DND-41 (cell line): ENCODE data around the gene PUM1.
"Not testable (repeated sequence)": the region's sequence is repeated elsewhere in the genome, so short reads cannot be mapped to it uniquely, and the experiment has no call there.

ENCODE experiments used
- ATAC-seq: fragments of 200-7000 bp; cut with Tn5 transposase; 3 replicates; pipeline ENCODE4 v1.9.1; 2021; ENCODE audit warnings: low read depth; ENCODE audit not compliant: insufficient read depth
- DNase-seq: peaks from one replicate; pipeline ENCODE4 v3.0.0-alpha.2; 2020
- H2AFZ ChIP-seq: 2 replicates; pipeline ENCODE4 v1.6.0; 2012; ENCODE audit warnings: low read depth, low read length
- H3K27ac ChIP-seq: 2 replicates; pipeline ENCODE4 v1.5.1; 2012; ENCODE audit warnings: low read length, inconsistent platforms
- H3K27me3 ChIP-seq: fragments of 200-600 bp; sonication (generic); 2 replicates; pipeline ENCODE4 v1.6.0; 2012; ENCODE audit warnings: low read length, mild to moderate bottlenecking, inconsistent platforms; ENCODE audit not compliant: insufficient read depth, poor library complexity
- H3K36me3 ChIP-seq: 2 replicates; pipeline ENCODE4 v1.5.1; 2012; ENCODE audit warnings: low read length, inconsistent platforms; ENCODE audit not compliant: insufficient read depth
- H3K4me1 ChIP-seq: 2 replicates; pipeline ENCODE4 v1.5.1; 2012; ENCODE audit warnings: mild to moderate bottlenecking, low read length; ENCODE audit not compliant: insufficient read depth
- H3K4me2 ChIP-seq: 2 replicates; pipeline ENCODE4 v1.6.0; 2012; ENCODE audit warnings: mild to moderate bottlenecking, moderate library complexity, low read length, inconsistent platforms; ENCODE audit not compliant: insufficient read depth
- H3K4me3 ChIP-seq, 2 experiments: fragments of 200-600 bp in 1 of 2; shearing (Covaris generic) in 1 of 2; 2 replicates each; pipeline ENCODE4 v1.5.1; 2012 to 2016; ENCODE audit warnings: inconsistent platforms in 2 of 2, low read length in 2 of 2, mild to moderate bottlenecking in 2 of 2, low read depth in 1 of 2, moderate library complexity in 1 of 2
- H3K79me2 ChIP-seq: 2 replicates; pipeline ENCODE4 v1.6.0; 2012; ENCODE audit warnings: low read length, inconsistent platforms; ENCODE audit not compliant: insufficient read depth
- H3K9ac ChIP-seq: 2 replicates; pipeline ENCODE4 v1.6.0; 2012; ENCODE audit warnings: low read depth, mild to moderate bottlenecking, inconsistent platforms, low read length, moderate library complexity
- H3K9me3 ChIP-seq: 2 replicates; pipeline ENCODE4 v1.5.1; 2012; ENCODE audit warnings: low read length, moderate library complexity, mild to moderate bottlenecking, inconsistent platforms; ENCODE audit not compliant: insufficient read depth, severe bottlenecking
- H4K20me1 ChIP-seq: 2 replicates; pipeline ENCODE4 v1.6.0; 2012; ENCODE audit warnings: low read length; ENCODE audit not compliant: insufficient read depth
- EZH2 ChIP-seq: IDR thresholded peaks from 3 replicates; pipeline ENCODE4 v1.6.1; 2012; ENCODE audit warnings: borderline replicate concordance, low read depth, mild to moderate bottlenecking, moderate library complexity, low read length, inconsistent platforms; ENCODE audit not compliant: severe bottlenecking
- TF ChIP-seq, protein P1 (sequence below): IDR thresholded peaks from 2 replicates; pipeline ENCODE4 v1.5.1; 2012; ENCODE audit warnings: borderline replicate concordance, low read length, moderate library complexity, mild to moderate bottlenecking; ENCODE audit not compliant: poor library complexity, severe bottlenecking; ENCODE audit errors: extremely low read depth

PUM1 gene

GRCh38 chr1:30975217-30975616 is 90.3 kb downstream of the PUM1 start:
- DNase-seq: no peak
- H3K4me1 ChIP-seq: no peaks in the 10 kb centered on the region
- no peaks in the 10 kb centered on the region for H3K9me3 ChIP-seq
- no peak for ATAC-seq
- H4K20me1 ChIP-seq: peaks cover 35% of the 10 kb centered on the region; the same call in 1 of the 2 replicates
- no peak overlapping the region for H2AFZ ChIP-seq
- peaks cover 88% of the 10 kb centered on the region for H3K36me3 ChIP-seq
- H3K9ac ChIP-seq: no peak overlapping the region
- no peak overlapping the region for H3K4me2 ChIP-seq
- no peaks in the 10 kb centered on the region for H3K27me3 ChIP-seq
- TF ChIP-seq EZH2: no peak
- TF ChIP-seq, protein P1, sequence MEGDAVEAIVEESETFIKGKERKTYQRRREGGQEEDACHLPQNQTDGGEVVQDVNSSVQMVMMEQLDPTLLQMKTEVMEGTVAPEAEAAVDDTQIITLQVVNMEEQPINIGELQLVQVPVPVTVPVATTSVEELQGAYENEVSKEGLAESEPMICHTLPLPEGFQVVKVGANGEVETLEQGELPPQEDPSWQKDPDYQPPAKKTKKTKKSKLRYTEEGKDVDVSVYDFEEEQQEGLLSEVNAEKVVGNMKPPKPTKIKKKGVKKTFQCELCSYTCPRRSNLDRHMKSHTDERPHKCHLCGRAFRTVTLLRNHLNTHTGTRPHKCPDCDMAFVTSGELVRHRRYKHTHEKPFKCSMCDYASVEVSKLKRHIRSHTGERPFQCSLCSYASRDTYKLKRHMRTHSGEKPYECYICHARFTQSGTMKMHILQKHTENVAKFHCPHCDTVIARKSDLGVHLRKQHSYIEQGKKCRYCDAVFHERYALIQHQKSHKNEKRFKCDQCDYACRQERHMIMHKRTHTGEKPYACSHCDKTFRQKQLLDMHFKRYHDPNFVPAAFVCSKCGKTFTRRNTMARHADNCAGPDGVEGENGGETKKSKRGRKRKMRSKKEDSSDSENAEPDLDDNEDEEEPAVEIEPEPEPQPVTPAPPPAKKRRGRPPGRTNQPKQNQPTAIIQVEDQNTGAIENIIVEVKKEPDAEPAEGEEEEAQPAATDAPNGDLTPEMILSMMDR: no peak
- no peak overlapping the region for H3K4me3 ChIP-seq
- H3K27ac ChIP-seq: no peak overlapping the region
- H3K79me2 ChIP-seq: peaks cover 88% of the 10 kb centered on the region

DNA sequence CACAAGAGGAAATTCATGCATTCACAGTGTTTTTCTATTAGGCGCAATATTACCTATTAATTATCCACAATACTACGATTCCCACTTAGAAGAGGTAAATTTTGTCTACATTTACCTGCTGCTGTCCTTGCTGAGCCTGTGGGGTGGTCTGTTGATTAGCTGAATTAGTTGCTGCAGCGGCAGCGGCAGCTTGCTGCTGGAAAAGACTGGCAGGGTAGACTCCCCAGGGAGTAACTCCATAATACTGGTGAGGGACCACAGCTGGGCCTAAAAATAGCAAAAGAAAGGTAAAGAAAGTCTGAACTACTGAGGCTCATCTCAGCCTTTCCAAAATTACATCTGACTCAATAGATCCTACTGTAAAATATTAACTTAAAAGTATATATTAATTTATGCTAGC is 91.0 kb downstream of the PUM1 start:
- Histone ChIP-seq H3K27me3 (no peaks in the 10 kb centered on the region), H3K4me2 (no peak overlapping the region), H3K79me2 (peaks cover 89% of the 10 kb centered on the region), H3K27ac (no peak overlapping the region), H3K36me3 (peaks cover 88% of the 10 kb centered on the region), H3K4me3 (no peak overlapping the region), H4K20me1 (peaks cover 35% of the 10 kb centered on the region; the same call in 1 of the 2 replicates), H3K9ac (no peak overlapping the region), H3K9me3 (no peaks in the 10 kb centered on the region), H3K4me1 (no peaks in the 10 kb centered on the region), H2AFZ (no peak overlapping the region)
- no peak for ATAC-seq
- no peak for DNase-seq
- TF ChIP-seq EZH2: no peak
- TF ChIP-seq, protein P1: no peak

- not testable (repeated sequence) for ATAC-seq, DNase-seq
- peaks cover 80% of the 10 kb centered on the region for H3K79me2 ChIP-seq
These were observed 93.2 kb downstream of the PUM1 start for GRCh38 chr1:30972349-30972748.

GRCh38 chr1:30971496-30971895 is 94.0 kb downstream of the PUM1 start:
- Histone ChIP-seq H3K4me2 (no peak overlapping the region), H3K9me3 (no peaks in the 10 kb centered on the region), H3K9ac (no peak overlapping the region), H3K4me3 (no peak overlapping the region), H3K4me1 (no peaks in the 10 kb centered on the region), H3K27ac (no peak overlapping the region), H3K79me2 (peaks cover 79% of the 10 kb centered on the region), H3K36me3 (peaks cover 89% of the 10 kb centered on the region), H2AFZ (no peak overlapping the region), H4K20me1 (peaks cover 40% of the 10 kb centered on the region; the same call in 1 of the 2 replicates), H3K27me3 (no peaks in the 10 kb centered on the region)
- DNase-seq (no peak), ATAC-seq (no peak)
- TF ChIP-seq, protein P1: no peak
- TF ChIP-seq EZH2: no peak

More at GRCh38 chr1:30972349-30972748, 93.2 kb downstream of the PUM1 start:
- peaks cover 41% of the 10 kb centered on the region; the same call in 1 of the 2 replicates for H4K20me1 ChIP-seq
- not testable (repeated sequence) for H3K9ac ChIP-seq, H3K9me3 ChIP-seq, H2AFZ ChIP-seq, H3K27ac ChIP-seq, H3K4me1 ChIP-seq, H3K4me3 ChIP-seq, H3K27me3 ChIP-seq, H3K4me2 ChIP-seq
- H3K36me3 ChIP-seq: peaks cover 88% of the 10 kb centered on the region
